Skeletal muscle satellite cell (primary cell): ENCODE results near the gene TBX4.

Experiments used
- H3K27me3 ChIP-seq: 2 replicates; pipeline ENCODE4 v1.7.0; 2013; ENCODE audit warnings: low read length; ENCODE audit not compliant: control insufficient read depth, insufficient read depth
- H3K36me3 ChIP-seq: 2 replicates; pipeline ENCODE4 v1.7.0; 2013; ENCODE audit warnings: mild to moderate bottlenecking, control low read depth, low read length; ENCODE audit not compliant: insufficient read depth
- H3K4me1 ChIP-seq: 2 replicates; pipeline ENCODE4 v1.7.0; 2013; ENCODE audit warnings: low read length; ENCODE audit not compliant: control insufficient read depth, insufficient read depth
- H3K4me2 ChIP-seq: 2 replicates; pipeline ENCODE4 v1.7.0; 2013; ENCODE audit warnings: mild to moderate bottlenecking, low read length
- H3K4me3 ChIP-seq: 2 replicates; pipeline ENCODE4 v1.7.0; 2013; ENCODE audit warnings: low read length
- H3K9ac ChIP-seq: 2 replicates; pipeline ENCODE4 v1.7.0; 2013; ENCODE audit warnings: mild to moderate bottlenecking, low read depth, low read length, moderate library complexity
- H3K9me3 ChIP-seq: replicated peaks from 2 replicates; pipeline ENCODE4 v1.7.0; 2013; ENCODE audit warnings: mild to moderate bottlenecking, control low read depth, low read length

The TBX4 gene

DNA sequence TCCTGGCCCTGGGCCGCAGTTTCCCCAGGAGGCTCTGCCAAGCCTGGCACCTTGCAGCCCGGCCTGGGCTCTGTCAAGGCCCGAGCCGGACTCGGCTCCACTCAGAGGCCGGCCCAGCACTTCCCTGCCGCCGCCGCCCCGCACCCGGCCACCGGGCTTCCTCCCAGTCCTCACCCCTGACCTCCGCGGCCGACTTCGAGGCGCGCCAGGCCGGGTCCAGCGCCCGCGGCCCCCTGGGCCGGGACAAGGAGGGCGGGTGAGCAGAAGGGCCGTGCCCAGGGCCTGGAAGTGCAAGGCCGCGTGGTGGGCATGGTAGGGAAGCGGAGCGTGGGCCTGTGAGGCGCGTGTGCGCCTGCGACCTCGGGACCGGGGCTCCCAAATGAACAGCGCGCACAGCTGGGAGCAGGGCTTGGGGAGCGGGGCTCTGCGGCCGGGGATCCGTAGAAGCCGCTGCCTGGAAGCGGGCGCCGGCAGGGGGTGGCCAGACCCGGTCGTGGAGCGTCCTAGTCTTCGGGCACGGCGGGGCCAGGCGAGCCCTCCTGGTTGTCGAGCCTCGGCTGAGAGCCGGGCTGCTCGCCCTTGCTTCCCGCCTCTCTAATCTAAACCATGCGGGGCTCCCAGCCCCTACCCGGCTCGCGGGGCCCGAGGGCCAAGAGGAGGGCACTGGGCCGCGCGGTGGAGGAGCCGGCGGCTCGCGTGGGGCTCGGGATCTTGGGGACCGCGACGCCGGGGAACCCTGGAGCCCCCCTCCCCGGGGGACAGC is 503 bp upstream of the TBX4 start:
- Histone ChIP-seq H3K9ac (no peak overlapping the region), H3K27me3 (peaks cover 63% of the 10 kb centered on the region), H3K4me2 (peak overlapping the region; percentile 68), H3K4me3 (peak overlapping the region; percentile 49), H3K36me3 (no peaks in the 10 kb centered on the region), H3K4me1 (peaks cover 3% of the 10 kb centered on the region), H3K9me3 (peaks cover 4% of the 10 kb centered on the region)

DNA sequence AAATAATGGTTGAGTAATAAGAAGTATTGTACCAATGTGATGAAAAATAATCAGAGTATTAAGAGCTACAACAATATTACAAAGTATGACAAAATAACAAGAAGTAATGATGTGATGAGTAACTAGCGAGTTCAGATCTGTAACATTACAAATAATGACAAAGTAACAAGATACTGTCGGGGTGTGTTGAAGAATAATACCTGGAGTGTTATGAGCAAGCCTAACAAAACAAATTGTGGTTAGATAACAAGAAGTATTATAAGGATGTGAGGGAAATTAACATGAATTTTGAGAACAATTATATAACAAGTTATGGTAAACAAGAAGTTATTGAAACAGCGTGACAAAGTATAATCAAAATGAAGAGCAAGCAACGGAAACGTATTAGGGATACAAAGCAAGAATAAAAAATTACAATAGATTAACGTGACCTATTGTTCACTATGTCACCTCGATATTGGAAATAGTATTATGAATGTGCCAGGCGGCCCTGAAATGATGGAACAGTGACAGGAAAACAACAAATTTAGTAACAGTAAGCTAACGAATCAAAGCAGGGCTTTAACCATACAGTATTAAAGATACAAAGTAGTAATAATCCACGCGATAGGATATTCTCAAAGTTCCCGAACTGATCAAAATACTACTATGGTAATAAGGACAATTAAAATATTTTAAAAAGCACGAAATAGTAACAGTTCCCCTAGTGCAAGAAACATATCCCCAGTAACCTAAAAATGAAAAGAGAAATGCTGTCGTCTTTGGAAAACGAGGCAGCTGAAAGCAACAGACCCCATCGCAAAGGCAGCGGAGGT is 1.6 kb downstream of the TBX4 start:
- H3K4me3 ChIP-seq = no peak overlapping the region
- H3K4me1 ChIP-seq = peaks cover 3% of the 10 kb centered on the region
- no peak overlapping the region for H3K9ac ChIP-seq
- no peaks in the 10 kb centered on the region for H3K36me3 ChIP-seq
- H3K4me2 ChIP-seq = no peak overlapping the region
- H3K9me3 ChIP-seq = peaks cover 6% of the 10 kb centered on the region
- peaks cover 76% of the 10 kb centered on the region for H3K27me3 ChIP-seq

DNA sequence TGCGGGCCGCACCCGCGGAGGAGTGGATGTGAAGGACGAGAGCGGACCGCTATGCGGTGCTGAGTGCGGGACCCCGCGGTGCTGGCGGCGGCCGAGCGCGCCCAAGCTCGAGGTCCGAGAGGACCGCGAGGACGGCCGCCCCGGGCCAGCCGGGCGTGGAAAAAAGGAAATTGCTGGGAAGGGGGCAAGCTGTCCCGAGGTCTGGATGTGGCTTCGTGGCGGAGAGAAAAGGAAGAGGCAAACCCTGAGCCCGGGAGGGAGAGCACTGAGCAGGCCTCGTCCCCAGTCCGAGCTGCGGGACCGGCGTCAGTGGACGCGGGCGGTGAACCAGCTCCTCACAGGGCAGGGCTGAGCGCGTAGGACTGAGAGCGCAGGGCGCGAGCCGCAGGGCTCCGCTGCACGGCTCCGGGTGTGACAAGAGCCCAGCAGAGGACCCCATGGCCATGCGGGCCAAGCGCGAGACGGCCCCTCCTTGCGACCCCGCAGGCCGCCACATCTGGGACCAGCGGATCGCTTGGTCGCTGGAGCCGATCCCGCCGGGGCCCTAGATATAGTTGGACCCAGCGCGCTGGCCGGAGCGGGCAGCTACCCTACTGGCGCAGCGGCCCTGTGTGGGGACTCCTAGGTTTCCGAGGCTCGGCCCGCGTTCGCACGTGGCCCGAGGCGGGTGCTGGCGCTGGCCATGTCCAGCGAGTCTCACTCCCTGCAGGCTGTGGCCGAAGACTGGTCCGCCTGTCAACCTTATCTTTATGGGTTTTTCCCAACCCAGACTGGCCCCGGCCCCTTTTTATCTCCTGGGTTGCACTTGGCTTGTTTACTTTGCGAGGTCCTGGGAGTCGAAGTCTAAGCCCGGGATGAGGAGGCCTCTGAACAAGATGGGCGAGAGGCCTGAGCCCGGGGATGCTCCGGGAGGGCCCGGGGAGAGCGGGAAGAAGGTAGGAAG is 2.4 kb downstream of the TBX4 start:
- peaks cover 3% of the 10 kb centered on the region for H3K4me1 ChIP-seq
- H3K4me3 ChIP-seq = no peak overlapping the region
- no peaks in the 10 kb centered on the region for H3K36me3 ChIP-seq
- peaks cover 84% of the 10 kb centered on the region for H3K27me3 ChIP-seq
- no peak overlapping the region for H3K9ac ChIP-seq
- peaks cover 6% of the 10 kb centered on the region for H3K9me3 ChIP-seq
- H3K4me2 ChIP-seq = no peak overlapping the region

DNA sequence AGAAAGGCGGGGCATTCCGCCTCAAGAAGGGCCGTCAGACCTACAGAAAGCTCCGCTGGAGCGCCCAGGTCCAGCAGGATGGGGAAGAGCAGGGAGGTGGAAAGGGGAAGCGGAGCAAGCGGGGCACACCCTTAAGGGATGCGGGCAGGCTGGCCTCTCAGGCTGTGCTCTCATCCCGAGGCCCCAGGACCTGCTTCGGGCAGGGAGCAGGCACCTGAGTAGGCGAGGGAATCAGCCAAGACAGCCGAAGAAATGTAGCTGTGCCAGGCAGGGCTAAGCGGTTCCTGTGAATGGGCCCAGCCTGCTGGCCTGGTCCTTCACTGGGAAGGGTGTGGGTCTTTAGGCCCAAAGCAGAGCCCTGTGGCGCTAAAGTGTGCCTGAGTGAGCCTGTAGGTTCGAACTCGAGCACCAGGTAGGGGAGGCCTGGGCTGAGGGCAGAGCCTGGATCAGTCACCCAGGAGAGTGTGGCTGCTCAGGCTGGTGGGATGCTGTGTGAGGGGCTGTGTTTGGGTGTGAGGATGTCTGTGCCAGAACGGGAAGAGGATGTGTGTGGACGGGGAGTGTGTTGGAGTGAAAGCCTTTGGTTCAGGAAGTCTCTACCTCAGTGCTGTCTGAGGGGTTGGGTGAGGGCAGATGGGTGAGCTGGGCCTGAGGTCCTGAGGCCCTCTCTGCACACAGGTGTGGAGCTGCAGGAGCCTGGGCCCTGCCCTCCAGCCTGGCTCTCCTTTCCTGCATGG is 3.3 kb downstream of the TBX4 start:
- no peak overlapping the region for H3K4me2 ChIP-seq
- H3K9me3 ChIP-seq = peaks cover 9% of the 10 kb centered on the region
- peaks cover 88% of the 10 kb centered on the region for H3K27me3 ChIP-seq
- no peak overlapping the region for H3K9ac ChIP-seq
- H3K36me3 ChIP-seq = no peaks in the 10 kb centered on the region
- H3K4me1 ChIP-seq = peaks cover 3% of the 10 kb centered on the region
- H3K4me3 ChIP-seq = no peak overlapping the region

DNA sequence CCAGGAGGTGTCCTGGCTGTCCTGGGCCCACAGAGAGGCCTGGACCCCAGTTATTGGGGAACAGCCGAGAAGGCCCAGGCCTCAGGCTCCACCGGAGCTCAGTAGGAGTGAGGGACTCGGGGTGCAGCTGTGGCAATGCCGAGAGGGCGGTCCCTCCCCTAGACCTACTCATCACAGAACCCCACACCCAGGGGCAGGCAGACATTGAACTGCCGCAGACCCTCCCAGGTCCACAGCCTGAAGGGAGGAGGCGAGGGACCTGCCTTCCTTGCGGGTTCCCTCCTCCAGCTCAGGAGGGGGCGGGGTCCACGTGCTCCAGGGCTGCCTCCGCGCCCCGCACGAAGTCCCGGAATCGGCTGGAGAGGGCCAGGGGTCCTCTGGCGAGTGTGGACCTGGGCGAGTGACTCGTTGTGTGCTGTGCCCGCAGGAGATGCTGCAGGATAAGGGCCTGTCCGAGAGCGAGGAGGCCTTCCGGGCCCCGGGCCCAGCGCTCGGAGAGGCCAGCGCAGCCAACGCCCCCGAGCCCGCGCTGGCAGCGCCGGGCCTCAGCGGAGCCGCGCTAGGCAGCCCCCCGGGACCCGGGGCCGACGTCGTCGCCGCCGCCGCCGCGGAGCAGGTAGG is 3.9 kb downstream of the TBX4 start:
- Histone ChIP-seq H3K36me3 (no peaks in the 10 kb centered on the region), H3K27me3 (peaks cover 86% of the 10 kb centered on the region), H3K9me3 (peaks cover 9% of the 10 kb centered on the region), H3K4me2 (no peak overlapping the region), H3K4me3 (no peak overlapping the region), H3K4me1 (peaks cover 3% of the 10 kb centered on the region), H3K9ac (no peak overlapping the region)

DNA sequence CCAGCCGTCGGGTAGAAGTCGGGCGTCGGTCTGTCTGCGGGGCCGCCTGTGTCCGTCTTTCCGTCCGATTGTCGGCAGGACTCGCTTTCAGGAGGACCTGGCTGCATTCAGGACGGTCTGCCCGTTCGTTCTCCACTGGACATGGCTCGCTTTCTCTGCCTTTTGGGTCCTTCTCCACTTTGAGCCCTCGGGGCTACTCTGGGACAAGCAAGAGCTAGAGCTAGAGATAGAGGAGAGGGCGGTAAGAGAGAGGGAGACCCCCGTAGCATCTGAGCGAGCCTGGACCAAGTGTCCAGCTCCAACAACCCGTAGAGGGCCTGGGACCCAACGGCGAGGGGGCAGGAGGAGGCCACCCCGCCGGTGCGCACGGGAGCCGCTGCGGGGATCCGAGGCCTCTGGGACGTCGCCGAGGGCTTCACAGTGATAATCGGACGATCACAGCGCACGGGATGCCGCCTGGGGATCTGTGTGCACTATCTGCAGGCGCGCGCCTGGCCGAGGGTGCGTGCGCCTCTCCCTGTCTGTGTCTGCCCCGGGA is 4.5 kb downstream of the TBX4 start:
- peaks cover 9% of the 10 kb centered on the region for H3K9me3 ChIP-seq
- H3K9ac ChIP-seq = no peak overlapping the region
- H3K36me3 ChIP-seq = no peaks in the 10 kb centered on the region
- no peak overlapping the region for H3K4me3 ChIP-seq
- H3K27me3 ChIP-seq = peaks cover 86% of the 10 kb centered on the region
- H3K4me2 ChIP-seq = no peak overlapping the region
- peaks cover 3% of the 10 kb centered on the region for H3K4me1 ChIP-seq

DNA sequence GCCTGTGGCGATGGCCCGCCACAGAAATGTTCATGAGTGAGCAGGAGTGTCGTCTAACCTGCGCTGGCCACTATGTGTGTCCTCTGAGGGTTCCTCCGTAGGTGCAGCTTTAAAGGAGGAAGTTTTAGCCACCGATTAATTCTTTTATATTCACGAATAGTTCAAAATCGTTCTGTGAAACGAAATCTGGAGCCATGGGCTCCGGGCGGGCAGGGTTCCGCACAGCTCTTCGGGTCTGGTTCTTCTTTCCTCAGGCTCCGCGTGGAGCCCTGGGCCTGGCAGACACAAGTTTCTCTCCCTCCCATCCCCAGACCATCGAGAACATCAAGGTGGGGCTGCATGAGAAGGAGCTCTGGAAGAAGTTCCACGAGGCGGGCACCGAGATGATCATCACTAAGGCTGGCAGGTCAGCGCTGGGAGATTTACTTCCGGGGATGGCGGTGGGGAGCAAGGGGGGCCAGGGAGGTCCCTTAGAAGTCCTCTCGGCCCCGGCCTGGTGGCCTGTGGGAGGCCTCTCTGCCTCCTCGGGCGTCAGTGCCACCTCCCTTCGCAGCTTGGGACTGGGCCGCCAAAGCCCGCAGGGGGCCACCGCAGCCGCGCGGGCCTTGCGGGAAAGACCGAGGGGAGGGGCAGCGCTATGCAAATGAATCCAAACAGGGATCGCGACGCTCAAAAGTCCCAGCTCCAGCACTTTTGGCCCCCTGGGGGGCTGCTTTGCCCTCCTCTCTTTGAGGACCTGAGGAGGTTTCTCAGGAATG is 5.2 kb downstream of the TBX4 start:
- Histone ChIP-seq H3K9ac (no peak overlapping the region), H3K9me3 (peaks cover 9% of the 10 kb centered on the region), H3K27me3 (peaks cover 83% of the 10 kb centered on the region), H3K36me3 (no peaks in the 10 kb centered on the region), H3K4me2 (peak overlapping the region; percentile 37), H3K4me3 (no peak overlapping the region), H3K4me1 (peaks cover under 1% of the 10 kb centered on the region)

DNA sequence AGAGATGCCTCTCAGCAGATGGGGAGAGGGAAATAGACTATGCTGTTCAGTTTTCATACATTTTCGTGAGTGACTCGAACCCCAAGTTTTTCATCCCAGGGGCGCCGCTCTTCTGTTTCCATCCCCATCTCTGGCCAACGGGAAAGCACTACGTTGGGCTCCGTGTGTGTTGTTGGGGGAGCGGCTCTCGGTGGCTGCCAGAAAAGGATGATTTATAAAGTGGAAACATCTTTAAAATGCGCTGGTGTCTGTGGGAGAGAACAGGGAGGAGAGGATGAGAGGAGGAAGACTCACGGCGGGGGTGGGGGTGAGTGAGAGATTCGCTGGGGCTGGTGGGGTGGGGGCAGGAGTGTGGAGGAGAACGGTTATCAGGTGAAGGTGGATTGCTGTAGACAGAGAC is 5.8 kb downstream of the TBX4 start:
- peaks cover 9% of the 10 kb centered on the region for H3K9me3 ChIP-seq
- H3K4me1 ChIP-seq = no peaks in the 10 kb centered on the region
- H3K36me3 ChIP-seq = no peaks in the 10 kb centered on the region
- no peak overlapping the region for H3K4me3 ChIP-seq
- H3K9ac ChIP-seq = no peak overlapping the region
- H3K4me2 ChIP-seq = no peak overlapping the region
- peaks cover 83% of the 10 kb centered on the region for H3K27me3 ChIP-seq

DNA sequence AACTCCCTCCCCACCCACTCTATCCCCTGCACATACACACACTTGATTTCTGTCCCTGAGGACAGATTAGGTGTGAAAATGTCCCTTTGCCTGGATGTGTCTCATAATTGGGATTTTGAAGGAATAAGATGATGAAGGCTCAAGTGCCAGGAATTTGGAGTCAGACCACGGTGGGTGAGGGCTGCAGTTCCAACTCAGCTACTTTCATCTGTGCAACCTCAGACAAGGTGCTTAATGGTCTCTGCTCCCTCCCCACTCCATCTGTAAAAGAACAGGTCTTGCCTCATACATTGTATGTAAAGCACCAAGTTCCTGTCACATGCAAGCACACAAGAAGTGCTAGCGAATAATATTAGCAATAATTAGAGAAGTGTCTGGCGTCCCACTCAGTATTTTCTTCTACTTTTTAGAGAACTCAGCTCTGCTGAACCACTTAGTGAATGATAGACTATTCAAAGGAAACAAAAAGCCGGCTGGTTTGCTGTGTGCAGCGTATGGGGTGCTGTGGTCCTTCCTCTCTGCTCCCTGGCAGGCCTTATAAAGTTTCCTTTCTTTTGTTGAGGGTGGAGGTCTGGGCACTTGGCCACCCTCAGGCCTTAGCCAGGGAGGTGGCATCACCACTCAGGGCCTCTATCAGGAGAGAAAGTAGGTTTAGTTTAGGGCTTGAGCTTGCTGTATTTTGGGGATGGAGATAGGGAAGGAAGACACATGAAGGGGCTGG is 6.4 kb downstream of the TBX4 start:
- H3K27me3 ChIP-seq = peaks cover 82% of the 10 kb centered on the region
- H3K4me3 ChIP-seq = no peak overlapping the region
- no peak overlapping the region for H3K9ac ChIP-seq
- peaks cover 9% of the 10 kb centered on the region for H3K9me3 ChIP-seq
- no peaks in the 10 kb centered on the region for H3K36me3 ChIP-seq
- H3K4me2 ChIP-seq = no peak overlapping the region
- H3K4me1 ChIP-seq = no peaks in the 10 kb centered on the region
